ENCODE results near the gene TMEM255B.
"Not testable (repeated sequence)": the region's sequence is repeated elsewhere in the genome, so short reads cannot be mapped to it uniquely, and the experiment has no call there.

Gene TMEM255B

DNA sequence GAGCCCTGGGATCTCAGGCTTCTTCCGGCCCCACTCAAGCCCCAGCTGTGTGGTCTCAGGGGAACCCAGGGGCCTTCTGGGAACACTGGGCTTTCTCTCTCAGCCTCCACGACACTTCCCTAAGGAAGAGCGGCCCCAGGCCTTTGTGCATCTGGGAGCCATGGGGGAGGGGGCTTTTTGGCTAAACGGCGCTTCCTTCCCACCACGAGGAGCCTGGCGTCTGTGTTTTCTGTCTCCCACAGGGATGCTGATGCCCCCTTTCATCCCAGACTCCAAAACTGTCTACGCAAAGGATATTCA, 24.2 kb upstream of the TMEM255B start:
- DNase-seq (ENCODE audit: low read depth in 2 of 2): no peak

DNA sequence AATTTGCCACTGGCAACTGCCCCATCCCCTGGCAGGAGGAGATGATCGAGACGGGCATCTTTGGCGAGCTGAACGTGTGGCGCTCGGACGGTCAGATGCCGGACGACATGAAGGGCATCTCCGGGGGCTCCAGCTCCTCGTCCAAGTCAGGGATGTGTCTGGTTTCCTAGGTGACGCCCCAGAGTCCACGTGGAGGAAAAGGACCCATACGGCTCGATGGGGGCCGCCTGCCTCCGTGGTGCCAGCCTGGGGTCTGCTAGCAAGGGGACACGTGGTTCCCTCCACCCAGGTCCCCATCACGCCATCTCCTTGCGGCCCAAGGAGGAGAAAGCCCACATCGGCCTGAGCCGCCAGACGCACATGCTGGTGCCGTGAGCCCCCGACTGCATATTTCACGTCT, 23.8 kb upstream of the TMEM255B start:
- DNase-seq (ENCODE audit: low read depth in 2 of 2): no peak

GRCh38 chr13:113735750-113736149, 23.3 kb upstream of the TMEM255B start:
- DNase-seq (ENCODE audit: low read depth in 2 of 2): no peak

DNA sequence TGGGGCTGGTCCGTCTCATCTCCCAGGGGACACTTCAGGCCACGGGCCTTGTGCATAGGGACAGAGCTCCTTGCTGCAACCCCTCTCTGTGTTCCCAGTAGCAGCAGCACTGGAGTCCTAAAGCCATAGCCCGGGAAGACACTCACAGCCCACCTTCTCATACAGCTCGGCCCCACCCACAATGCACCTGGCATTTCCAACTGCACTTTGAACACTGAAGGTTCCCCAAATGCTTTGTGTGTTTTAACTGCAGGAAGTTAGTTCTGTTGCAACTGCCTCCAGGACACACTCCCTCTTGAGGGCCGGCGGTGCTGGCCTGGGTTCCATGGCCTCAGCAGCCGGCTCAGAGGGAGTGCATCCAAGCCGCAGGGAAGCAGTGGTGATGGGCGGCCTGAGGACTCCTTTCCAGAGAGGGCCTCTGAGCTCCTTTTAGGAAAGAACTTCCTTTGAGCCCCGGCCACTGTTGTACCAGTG, 22.7 kb upstream of the TMEM255B start:
- no peak for DNase-seq (ENCODE audit: low read depth in 2 of 2)

- DNase-seq (ENCODE audit: low read depth in 2 of 2): no peak
Observed at GRCh38 chr13:113737803-113738202, 21.2 kb upstream of the TMEM255B start.

GRCh38 chr13:113739527-113740285, 19.3 kb upstream of the TMEM255B start:
- no peak for DNase-seq (ENCODE audit: low read depth in 2 of 2)

DNA sequence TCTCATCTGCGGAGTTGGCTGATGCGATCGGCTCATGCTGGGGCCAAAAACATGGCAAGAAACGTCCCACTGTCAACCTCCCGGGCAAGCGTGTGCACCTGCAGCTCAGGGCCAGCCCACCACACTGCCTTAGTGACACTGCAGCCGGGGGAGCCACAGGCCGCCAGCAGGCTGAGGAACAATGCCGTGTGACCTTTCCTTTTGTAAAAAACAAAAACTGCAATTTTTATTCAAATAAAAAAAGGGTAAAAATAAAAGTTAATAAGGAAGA, 18.8 kb upstream of the TMEM255B start:
- DNase-seq (ENCODE audit: low read depth in 2 of 2): no peak

DNA sequence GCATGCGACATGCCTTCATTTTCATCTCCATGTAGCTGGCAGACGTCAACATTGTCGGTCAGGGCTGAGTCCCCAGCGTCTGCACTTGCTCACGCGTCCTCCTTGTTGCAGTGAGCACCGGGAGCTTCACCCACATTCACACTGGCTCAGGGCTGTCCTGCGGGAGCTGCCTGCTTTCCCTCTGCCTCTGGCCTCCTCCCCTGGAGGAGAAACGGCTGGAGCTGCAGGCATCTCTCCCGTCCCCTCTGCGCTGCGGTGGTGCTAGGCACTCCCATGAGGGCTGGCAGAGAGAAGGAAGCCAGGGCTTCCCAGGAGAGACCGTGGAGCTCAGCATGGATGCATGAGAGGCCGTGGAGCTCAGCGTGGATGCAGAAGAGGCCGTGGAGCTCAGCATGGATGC, 18.4 kb upstream of the TMEM255B start:
- DNase-seq (ENCODE audit: low read depth in 2 of 2): no peak

DNA sequence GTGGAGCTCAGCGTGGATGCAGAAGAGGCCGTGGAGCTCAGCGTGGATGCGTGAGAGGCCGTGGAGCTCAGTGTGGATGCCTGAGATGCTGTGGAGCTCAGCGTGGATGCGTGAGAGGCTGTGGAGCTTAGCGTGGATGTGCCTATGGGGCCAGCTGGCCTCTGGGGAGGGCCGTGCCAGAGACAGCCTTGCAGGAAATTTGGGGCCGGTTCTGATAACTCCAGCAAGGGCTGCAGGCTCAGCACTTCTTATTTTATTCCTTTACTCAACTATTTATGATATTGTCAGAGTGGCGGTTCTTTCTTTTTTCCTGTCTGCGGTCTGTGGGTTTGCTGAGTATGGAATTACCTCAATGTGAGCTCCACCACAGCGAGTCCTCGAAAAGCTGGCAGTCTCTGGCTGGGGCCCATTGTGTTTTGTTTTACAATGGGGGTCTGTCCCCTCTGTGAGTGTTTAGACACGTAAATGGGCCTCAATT, 17.8 kb upstream of the TMEM255B start:
- DNase-seq (ENCODE audit: low read depth in 2 of 2): no peak

- DNase-seq (ENCODE audit: low read depth in 2 of 2): no peak
Observed at GRCh38 chr13:113742000-113742441, 17.0 kb upstream of the TMEM255B start.

GRCh38 chr13:113742445-113743120, 16.4 kb upstream of the TMEM255B start:
- DNase-seq (ENCODE audit: low read depth in 2 of 2): no peak

DNA sequence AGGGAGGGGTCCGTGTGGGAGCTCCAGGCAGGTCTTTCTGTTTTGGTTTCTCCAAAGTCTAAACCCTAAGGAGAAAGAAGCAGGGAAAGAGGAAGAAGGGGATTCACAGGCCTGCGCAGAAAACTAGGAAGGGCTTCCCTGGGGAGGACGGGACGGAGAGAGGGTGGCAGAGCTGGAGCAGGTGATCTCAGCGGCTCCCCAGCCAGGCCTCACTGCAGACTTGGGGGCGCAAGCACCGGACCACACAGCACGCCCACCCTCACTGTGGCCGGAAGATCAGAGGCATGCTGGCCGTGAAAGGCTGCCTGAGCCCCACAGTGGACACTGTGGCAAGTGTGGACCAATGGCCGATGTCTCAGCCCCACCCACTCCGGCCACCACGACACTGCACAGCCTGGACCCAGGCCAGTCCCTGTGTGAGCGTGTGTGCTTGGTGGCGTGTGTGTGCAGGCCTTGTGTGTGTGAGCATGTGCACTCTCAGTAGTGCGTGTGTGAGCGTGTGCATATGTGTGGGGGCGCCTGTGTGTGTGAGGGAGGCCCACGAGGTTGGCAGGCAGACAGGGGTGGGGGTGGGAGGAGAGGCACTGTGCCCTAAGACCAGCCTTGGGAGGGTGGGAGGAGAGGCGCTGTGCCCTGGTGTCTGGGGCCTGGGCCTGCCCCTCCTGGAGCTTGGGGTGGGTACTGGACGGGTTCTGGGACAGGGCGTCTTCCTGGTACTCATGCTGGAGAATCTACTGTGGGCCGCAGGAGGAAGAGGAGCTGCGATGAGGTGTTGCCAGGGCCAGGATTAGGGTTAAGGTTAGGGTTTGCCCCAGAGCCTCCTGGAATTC, 15.4 kb upstream of the TMEM255B start:
- DNase-seq (ENCODE audit: low read depth in 2 of 2): no peak

- no peak for DNase-seq (ENCODE audit: low read depth in 2 of 2)
Observed at GRCh38 chr13:113744197-113745000, 14.6 kb upstream of the TMEM255B start.

GRCh38 chr13:113745059-113745458, 14.0 kb upstream of the TMEM255B start:
- DNase-seq (ENCODE audit: low read depth in 2 of 2): no peak

DNA sequence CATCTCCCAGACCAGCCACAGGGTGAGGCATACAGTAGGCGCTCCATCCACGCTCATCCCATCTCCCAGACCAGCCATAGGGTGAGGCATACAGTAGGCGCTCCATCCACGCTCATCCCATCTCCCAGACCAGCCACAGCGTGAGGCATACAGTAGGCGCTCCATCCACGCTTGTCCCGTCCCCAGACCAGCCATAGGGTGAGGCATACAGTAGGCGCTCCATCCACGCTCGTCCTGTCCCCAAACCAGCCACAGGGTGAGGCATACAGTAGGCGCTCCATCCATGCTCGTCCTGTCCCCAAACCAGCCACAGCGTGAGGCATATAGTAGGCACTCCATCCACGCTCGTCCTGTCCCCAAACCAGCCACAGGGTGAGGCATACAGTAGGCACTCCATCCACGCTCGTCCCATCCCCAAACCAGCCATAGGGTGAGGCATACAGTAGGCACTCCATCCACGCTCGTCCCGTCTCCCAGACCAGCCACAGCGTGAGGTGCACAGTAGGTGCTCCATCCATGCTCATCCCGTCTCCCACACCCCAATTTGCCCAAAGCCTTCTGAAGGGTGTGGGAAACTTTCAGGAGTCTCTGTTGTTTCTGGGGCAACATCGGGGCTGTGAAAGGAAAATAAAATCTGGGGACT, 13.4 kb upstream of the TMEM255B start:
- DNase-seq (ENCODE audit: low read depth in 2 of 2): not testable (repeated sequence)

- no peak for DNase-seq (ENCODE audit: low read depth in 2 of 2)
Observed at GRCh38 chr13:113746143-113746525, 12.9 kb upstream of the TMEM255B start.

GRCh38 chr13:113746671-113747070, 12.4 kb upstream of the TMEM255B start:
- no peak for DNase-seq (ENCODE audit: low read depth in 2 of 2)

DNA sequence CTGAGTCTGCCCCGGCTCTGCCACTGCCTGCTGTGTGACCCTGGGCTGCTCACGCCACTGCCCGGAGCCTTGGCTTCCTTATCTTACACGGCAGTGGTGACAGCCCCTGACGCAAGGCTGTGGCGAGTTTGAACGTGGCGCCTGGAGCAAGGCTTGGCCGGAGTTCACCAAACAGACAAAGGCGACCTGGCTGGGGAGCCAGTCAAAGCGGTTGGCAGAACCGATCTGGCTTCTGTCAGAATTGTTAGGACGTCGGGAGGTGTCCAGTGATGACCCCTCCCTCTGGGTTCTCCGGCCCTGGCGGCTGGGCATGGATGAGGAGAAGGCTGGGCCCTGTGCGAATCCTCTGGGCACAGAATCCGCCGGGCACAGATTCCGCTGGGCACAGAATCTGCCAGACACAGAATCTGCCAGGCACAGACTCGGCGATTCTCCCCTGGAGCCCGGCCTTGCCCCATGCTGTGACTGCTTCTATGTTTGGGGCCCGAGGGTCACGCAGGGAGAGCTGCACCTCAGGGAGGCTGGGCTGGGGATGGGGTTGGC, 11.7 kb upstream of the TMEM255B start:
- no peak for DNase-seq (ENCODE audit: low read depth in 2 of 2)

- no peak for DNase-seq (ENCODE audit: low read depth in 2 of 2)
Observed at GRCh38 chr13:113748101-113748861, 10.7 kb upstream of the TMEM255B start.

DNA sequence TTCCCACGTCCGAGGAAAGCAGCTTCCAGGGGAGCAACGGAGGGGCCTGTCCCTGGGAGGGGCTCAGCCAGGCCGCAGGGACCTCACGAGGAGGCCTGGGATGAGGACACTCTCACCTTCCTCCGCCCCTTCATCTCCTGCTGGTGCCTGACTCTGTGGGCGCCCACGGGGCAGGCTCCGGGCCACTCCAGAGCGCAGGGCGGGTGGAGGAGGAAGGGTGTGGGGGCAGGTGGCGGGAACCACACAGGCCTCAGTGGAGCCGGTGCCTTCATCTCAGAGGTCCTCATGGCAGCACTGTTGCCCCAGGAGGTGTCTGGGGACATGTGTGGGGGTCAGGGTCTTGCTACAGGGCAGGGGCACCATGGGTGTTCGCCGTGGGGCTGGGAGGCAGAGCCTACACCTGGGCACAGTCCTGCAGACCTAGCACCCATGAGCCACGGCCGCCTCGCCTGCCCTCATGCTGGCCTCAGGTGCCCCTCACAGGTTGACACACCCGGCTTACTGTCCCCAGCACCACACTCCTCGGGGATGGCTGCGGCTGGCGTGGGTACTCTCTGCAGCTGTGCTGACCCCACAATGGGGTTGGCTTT, 10.1 kb upstream of the TMEM255B start:
- DNase-seq (ENCODE audit: low read depth in 2 of 2): no peak

All from fibroblast of skin of left biceps (primary cell).